HCT116 (cell line): ENCODE measurements around the gene SLA2. TPM values are rescaled to one million over a fixed set of nuclear protein-coding genes. Genes with fewer than 3 reads are reported as not detected.

Experiments used
- ATAC-seq: fragments of 200-7000 bp; cut with Tn5 transposase; 2 replicates; pipeline ENCODE4 v1.9.1; 2020; ENCODE audit warnings: mild to moderate bottlenecking, moderate library complexity
- BruUV-seq: library from RNA; stranded (reverse); fragments of 400-500 nt; replicated peaks from 2 replicates; lab custom pipeline; 2021; lab: Mats Ljungman, UMichigan
- CTCF ChIA-PET: fragments of 300-600 bp; sonication (Branson Sonifier 250); formaldehyde crosslinking; loops from one replicate; lab custom pipeline; 2021; ENCODE audit warnings: antibody characterized with exemption; lab: Charles Lee
- POLR2A ChIA-PET: fragments of 300-600, 350-600 bp; sonication (Branson Sonifier 250); formaldehyde crosslinking; loops from one replicate; lab custom pipeline; 2021; ENCODE audit warnings: antibody characterized with exemption; lab: Charles Lee
- RAD21 ChIA-PET, 2 experiments: fragments of 300-600 bp; sonication (Branson Sonifier 250); formaldehyde crosslinking; loops; one replicate each; lab custom pipeline; 2023; ENCODE audit warnings: low total read pairs in 2 of 2; ENCODE audit not compliant: uncharacterized antibody in 2 of 2, unreplicated experiment in 2 of 2, low non-redundant PET in 1 of 2; lab: Charles Lee
- DNase-seq: peaks from one replicate; pipeline ENCODE4 v3.0.0-alpha.2; 2010; ENCODE audit warnings: low read depth, low spot score
- H2AFZ ChIP-seq: fragments of 200-600 bp; shearing (Covaris generic), sonication (generic); 2 replicates; pipeline ENCODE4 v1.6.1; 2017; ENCODE audit warnings: low read depth, mixed run types, mixed read lengths, antibody characterized with exemption, low read length; ENCODE audit not compliant: poor library complexity, severe bottlenecking
- H3K27ac ChIP-seq: 2 replicates; pipeline ENCODE4 v1.5.1; 2012; ENCODE audit warnings: low read depth, low read length
- H3K27me3 ChIP-seq: fragments of 200-600 bp; sonication (generic); 2 replicates; pipeline ENCODE4 v1.6.1; 2016; ENCODE audit warnings: mixed run types, low read length, mixed read lengths; ENCODE audit not compliant: insufficient read depth
- H3K36me3 ChIP-seq, 2 experiments: fragments of 200-500 bp in 1 of 2; fragments of 200-600 bp in 1 of 2; sonication (Bioruptor generic) in 1 of 2; sonication (generic) in 1 of 2; 2 replicates each; pipeline versions ENCODE4 v1.5.1 to v1.6.1; 2014 to 2016; ENCODE audit warnings: low read length in 2 of 2, inconsistent platforms in 1 of 2, mixed read lengths in 1 of 2, mixed run types in 1 of 2; ENCODE audit not compliant: insufficient read depth in 2 of 2, control insufficient read depth in 1 of 2
- H3K4me1 ChIP-seq, 2 experiments: fragments of 200-600 bp in 1 of 2; sonication (generic) in 1 of 2; 2 replicates each; pipeline versions ENCODE4 v1.5.1 to v1.6.1; 2012 to 2017; ENCODE audit warnings: low read length in 2 of 2, inconsistent platforms in 1 of 2, mild to moderate bottlenecking in 1 of 2, mixed read lengths in 1 of 2, mixed run types in 1 of 2, moderate library complexity in 1 of 2; ENCODE audit not compliant: insufficient read depth in 2 of 2, control insufficient read depth in 1 of 2
- H3K4me2 ChIP-seq: fragments of 200-600 bp; sonication (generic); 2 replicates; pipeline ENCODE4 v1.6.1; 2017; ENCODE audit warnings: mixed run types, low read length, mixed read lengths
- H3K4me3 ChIP-seq, 2 experiments: fragments of 200-600 bp in 1 of 2; sonication (generic) in 1 of 2; replicated peaks in 1 of 2; 2 replicates each; pipeline ENCODE4 v1.5.1; 2011 to 2016; ENCODE audit warnings: low read length in 2 of 2, control low read depth in 1 of 2, low read depth in 1 of 2, mild to moderate bottlenecking in 1 of 2, mixed read lengths in 1 of 2, mixed run types in 1 of 2
- H3K79me2 ChIP-seq: fragments of 200-600 bp; sonication (generic); 2 replicates; pipeline ENCODE4 v1.6.1; 2017; ENCODE audit warnings: mild to moderate bottlenecking, mixed run types, low read length, moderate library complexity, mixed read lengths; ENCODE audit not compliant: insufficient read depth
- H3K9ac ChIP-seq: fragments of 200-600 bp; sonication (generic); 2 replicates; pipeline ENCODE4 v1.6.1; 2016; ENCODE audit warnings: low read length, mixed read lengths
- H3K9me2 ChIP-seq: fragments of 200-600 bp; sonication (generic), shearing (Covaris generic); 2 replicates; pipeline ENCODE4 v1.6.1; 2017; ENCODE audit warnings: mixed run types, mild to moderate bottlenecking, moderate library complexity; ENCODE audit not compliant: insufficient read depth
- H3K9me3 ChIP-seq, 2 experiments: fragments of 200-500 bp in 1 of 2; fragments of 200-600 bp in 1 of 2; sonication (Bioruptor generic) in 1 of 2; sonication (generic) in 1 of 2; 2 replicates each; pipeline ENCODE4 v1.6.1; 2014 to 2017; ENCODE audit warnings: low read length in 2 of 2, mixed read lengths in 2 of 2, inconsistent platforms in 1 of 2, low read depth in 1 of 2, mild to moderate bottlenecking in 1 of 2, mixed run types in 1 of 2, moderate library complexity in 1 of 2; ENCODE audit not compliant: control insufficient read depth in 1 of 2, insufficient read depth in 1 of 2
- H4K20me1 ChIP-seq: fragments of 200-600 bp; sonication (generic), shearing (Covaris generic); 2 replicates; pipeline ENCODE4 v1.6.1; 2017; ENCODE audit warnings: mixed run types, mild to moderate bottlenecking, moderate library complexity; ENCODE audit not compliant: insufficient read depth
- CBX3 ChIP-seq: IDR thresholded peaks from 2 replicates; pipeline ENCODE4 v1.6.1; 2012; ENCODE audit warnings: low read depth
- EGR1 ChIP-seq: IDR thresholded peaks from 2 replicates; pipeline ENCODE4 v1.6.1; 2012; ENCODE audit warnings: low read depth
- ELF1 ChIP-seq: IDR thresholded peaks from 2 replicates; pipeline ENCODE4 v1.6.1; 2012; ENCODE audit warnings: low read depth, borderline replicate concordance
- EZH2 ChIP-seq: fragments of 200-600 bp; sonication (generic); IDR thresholded peaks from 2 replicates; pipeline ENCODE4 v1.6.1; 2017; ENCODE audit warnings: antibody characterized with exemption, mixed run types
- EZH2phosphoT487 ChIP-seq: fragments of 200-600 bp; IDR thresholded peaks from 2 replicates; pipeline ENCODE4 v1.6.1; 2018; ENCODE audit warnings: antibody characterized with exemption, borderline replicate concordance
- JUND ChIP-seq: IDR thresholded peaks from 2 replicates; pipeline ENCODE4 v1.6.1; 2012
- SP1 ChIP-seq: IDR thresholded peaks from 2 replicates; pipeline ENCODE4 v1.6.1; 2012; ENCODE audit warnings: low read depth
- SRF ChIP-seq: IDR thresholded peaks from 2 replicates; pipeline ENCODE4 v1.6.1; 2012; ENCODE audit warnings: low read depth
- TCF7L2 ChIP-seq: IDR thresholded peaks from 2 replicates; pipeline ENCODE4 v1.7.0; 2011; ENCODE audit warnings: borderline replicate concordance, inconsistent platforms; ENCODE audit not compliant: insufficient read depth, insufficient read length; ENCODE audit errors: extremely low read depth
- YY1 ChIP-seq: IDR thresholded peaks from 2 replicates; pipeline ENCODE4 v1.6.1; 2011; ENCODE audit warnings: low read length, low read depth, moderate library complexity, mild to moderate bottlenecking; ENCODE audit not compliant: insufficient replicate concordance; ENCODE audit errors: extremely low read depth
- ZFX ChIP-seq: fragments of 450-650 bp; IDR thresholded peaks from 2 replicates; pipeline ENCODE4 v1.6.1; 2017
- intact Hi-C: fragments of 100-400 bp; cut with micrococcal nuclease; formaldehyde crosslinking; loops from 2 replicates; pipeline ENCODE4 v1.10.0; 2022
- total RNA-seq: library from RNA; stranded (reverse); gene quantifications from one replicate; pipeline ENCODE4 v1.2.1, GENCODE V29; 2021; ENCODE audit not compliant: unreplicated experiment
- TF ChIP-seq, protein P1 (sequence below): IDR thresholded peaks from 2 replicates; pipeline ENCODE4 v1.6.1; 2012; ENCODE audit warnings: low read depth

SLA2 gene
- total RNA-seq, 1 experiment from 2014 or later, result 0.12 TPM

GRCh38 chr20:36571564-36572504 is 74.2 kb downstream of the SLA2 start (continued):
- TF ChIP-seq EZH2phosphoT487 (no peak), EGR1 (no peak), SP1 (no peak), ZFX (no peak), CBX3 (no peak), TCF7L2 (no peak), SRF (no peak), ELF1 (no peak)

- no peaks in the 10 kb centered on the region for H3K36me3 ChIP-seq
- intact Hi-C loops, result no loop called here
- no peak overlapping the region for H3K4me3 ChIP-seq
- CTCF ChIA-PET, result no interaction called here
- no peak overlapping the region for H3K27ac ChIP-seq
- H3K9me2 ChIP-seq, result no peaks in the 10 kb centered on the region
- H3K79me2 ChIP-seq, result 0 out of 2 replicates have a peak, but pooled peaks cover under 1% of the 10 kb centered on the region
- H4K20me1 ChIP-seq, result no peaks in the 10 kb centered on the region
- POLR2A ChIA-PET, result no interaction called here
- H2AFZ ChIP-seq, result no peak overlapping the region
- no peak for ATAC-seq
- no peaks in the 10 kb centered on the region for H3K27me3 ChIP-seq
- H3K9me3 ChIP-seq, result peaks cover 0 to 4% of the 10 kb centered on the region in 2 experiments; a peak in 1 of 4 replicates
- TF ChIP-seq ELF1 (no peak), YY1 (no peak), SRF (no peak), JUND (no peak), EZH2 (no peak)
- TF ChIP-seq, protein P1, sequence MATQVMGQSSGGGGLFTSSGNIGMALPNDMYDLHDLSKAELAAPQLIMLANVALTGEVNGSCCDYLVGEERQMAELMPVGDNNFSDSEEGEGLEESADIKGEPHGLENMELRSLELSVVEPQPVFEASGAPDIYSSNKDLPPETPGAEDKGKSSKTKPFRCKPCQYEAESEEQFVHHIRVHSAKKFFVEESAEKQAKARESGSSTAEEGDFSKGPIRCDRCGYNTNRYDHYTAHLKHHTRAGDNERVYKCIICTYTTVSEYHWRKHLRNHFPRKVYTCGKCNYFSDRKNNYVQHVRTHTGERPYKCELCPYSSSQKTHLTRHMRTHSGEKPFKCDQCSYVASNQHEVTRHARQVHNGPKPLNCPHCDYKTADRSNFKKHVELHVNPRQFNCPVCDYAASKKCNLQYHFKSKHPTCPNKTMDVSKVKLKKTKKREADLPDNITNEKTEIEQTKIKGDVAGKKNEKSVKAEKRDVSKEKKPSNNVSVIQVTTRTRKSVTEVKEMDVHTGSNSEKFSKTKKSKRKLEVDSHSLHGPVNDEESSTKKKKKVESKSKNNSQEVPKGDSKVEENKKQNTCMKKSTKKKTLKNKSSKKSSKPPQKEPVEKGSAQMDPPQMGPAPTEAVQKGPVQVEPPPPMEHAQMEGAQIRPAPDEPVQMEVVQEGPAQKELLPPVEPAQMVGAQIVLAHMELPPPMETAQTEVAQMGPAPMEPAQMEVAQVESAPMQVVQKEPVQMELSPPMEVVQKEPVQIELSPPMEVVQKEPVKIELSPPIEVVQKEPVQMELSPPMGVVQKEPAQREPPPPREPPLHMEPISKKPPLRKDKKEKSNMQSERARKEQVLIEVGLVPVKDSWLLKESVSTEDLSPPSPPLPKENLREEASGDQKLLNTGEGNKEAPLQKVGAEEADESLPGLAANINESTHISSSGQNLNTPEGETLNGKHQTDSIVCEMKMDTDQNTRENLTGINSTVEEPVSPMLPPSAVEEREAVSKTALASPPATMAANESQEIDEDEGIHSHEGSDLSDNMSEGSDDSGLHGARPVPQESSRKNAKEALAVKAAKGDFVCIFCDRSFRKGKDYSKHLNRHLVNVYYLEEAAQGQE, result no peak
- TF ChIP-seq, all 23 proteins: peak for 0
- no peak for DNase-seq
- Histone ChIP-seq H3K4me2 (0 out of 2 replicates have a peak overlapping the region, but pooled peaks have one; percentile 13), H3K9ac (no peak overlapping the region), H3K4me1 (peaks cover 5 to 20% of the 10 kb centered on the region in 2 experiments)
- RAD21 ChIA-PET, result no interaction called here
- no TSS peak for BruUV-seq
Measured at GRCh38 chr20:36569847-36570429, 76.1 kb downstream of the SLA2 start.
